ENCODE measurements around the gene GATA2.

DNA sequence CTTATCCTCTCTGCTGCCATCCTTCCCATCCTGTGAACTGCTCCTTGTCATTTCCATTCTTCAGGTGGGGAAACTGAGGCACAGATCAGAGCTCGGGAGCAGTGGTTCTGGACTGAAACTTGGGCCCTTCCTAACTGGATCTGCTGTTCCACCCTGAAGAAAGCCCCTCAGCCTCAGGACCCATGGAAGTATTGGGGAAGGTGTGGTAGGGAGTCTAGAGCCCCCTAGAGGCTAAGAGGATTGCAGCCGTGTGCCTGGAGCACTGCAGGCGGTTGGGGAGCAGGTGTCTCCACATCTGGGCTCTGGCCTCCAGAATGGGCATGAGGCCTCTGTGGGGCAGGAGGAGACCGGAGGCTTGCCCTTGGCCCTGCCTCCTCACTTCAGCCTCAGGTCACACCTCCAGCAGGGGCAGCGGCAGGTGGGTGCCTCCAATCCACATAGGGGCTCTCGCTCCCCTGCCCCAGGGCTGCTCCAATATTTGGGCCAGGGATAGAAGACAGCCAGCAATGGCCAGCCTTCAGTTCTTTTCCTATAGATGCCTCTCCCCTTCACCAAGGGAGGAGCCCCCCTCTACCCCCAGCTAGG lies 54.4 kb downstream of the GATA2 start:
- TF ChIP-seq, protein P1, sequence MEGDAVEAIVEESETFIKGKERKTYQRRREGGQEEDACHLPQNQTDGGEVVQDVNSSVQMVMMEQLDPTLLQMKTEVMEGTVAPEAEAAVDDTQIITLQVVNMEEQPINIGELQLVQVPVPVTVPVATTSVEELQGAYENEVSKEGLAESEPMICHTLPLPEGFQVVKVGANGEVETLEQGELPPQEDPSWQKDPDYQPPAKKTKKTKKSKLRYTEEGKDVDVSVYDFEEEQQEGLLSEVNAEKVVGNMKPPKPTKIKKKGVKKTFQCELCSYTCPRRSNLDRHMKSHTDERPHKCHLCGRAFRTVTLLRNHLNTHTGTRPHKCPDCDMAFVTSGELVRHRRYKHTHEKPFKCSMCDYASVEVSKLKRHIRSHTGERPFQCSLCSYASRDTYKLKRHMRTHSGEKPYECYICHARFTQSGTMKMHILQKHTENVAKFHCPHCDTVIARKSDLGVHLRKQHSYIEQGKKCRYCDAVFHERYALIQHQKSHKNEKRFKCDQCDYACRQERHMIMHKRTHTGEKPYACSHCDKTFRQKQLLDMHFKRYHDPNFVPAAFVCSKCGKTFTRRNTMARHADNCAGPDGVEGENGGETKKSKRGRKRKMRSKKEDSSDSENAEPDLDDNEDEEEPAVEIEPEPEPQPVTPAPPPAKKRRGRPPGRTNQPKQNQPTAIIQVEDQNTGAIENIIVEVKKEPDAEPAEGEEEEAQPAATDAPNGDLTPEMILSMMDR (conservative IDR thresholded peaks at IDR 0.05; ENCODE audit: low read length): peak; percentile 79
- TF ChIP-seq EZH2phosphoT487 (IDR thresholded peaks at IDR 0.05; ENCODE audit: borderline replicate concordance): no peak

All from Loucy (cell line).